ENCODE measurements around the gene EHD1.

EHD1 gene

DNA sequence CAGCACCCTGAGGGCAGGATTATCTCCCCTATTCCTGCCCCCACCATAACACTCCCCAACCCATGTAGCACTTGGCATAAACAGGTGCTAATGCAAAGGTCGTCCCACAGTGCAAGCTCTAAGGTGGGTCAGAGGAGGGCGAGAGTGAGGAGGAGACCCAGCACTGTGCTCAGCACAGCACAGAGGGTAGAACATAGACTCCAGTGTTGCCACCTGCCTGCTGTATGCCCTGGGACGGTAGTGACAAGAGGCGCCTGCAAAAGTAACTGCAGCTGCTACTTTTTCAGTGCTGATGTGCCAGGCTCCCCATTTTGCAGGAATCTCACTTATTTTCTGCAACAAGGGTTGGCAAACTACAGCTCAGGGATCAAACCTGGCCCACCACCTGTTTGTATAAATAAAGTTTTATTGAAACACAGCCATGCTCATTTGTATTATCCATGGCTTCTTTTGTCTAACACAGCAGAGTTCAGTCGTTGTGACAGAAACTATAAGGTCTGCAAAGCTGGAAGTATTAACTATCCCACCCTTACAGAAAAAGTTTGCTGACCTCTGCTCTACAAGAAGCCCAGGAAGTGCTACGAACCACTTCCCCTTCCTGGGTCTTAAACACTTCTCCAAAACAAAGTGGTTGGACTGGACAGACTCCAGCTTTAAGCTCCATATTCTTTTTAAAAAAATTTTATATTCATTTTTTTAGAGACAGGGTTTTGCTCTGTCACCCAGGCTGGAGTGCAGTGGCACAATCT lies 17.0 kb downstream of the EHD1 start:
- FAIRE-seq (no peak), DNase-seq (ENCODE audit: insufficient read length, low spot score) (no peak)

DNA sequence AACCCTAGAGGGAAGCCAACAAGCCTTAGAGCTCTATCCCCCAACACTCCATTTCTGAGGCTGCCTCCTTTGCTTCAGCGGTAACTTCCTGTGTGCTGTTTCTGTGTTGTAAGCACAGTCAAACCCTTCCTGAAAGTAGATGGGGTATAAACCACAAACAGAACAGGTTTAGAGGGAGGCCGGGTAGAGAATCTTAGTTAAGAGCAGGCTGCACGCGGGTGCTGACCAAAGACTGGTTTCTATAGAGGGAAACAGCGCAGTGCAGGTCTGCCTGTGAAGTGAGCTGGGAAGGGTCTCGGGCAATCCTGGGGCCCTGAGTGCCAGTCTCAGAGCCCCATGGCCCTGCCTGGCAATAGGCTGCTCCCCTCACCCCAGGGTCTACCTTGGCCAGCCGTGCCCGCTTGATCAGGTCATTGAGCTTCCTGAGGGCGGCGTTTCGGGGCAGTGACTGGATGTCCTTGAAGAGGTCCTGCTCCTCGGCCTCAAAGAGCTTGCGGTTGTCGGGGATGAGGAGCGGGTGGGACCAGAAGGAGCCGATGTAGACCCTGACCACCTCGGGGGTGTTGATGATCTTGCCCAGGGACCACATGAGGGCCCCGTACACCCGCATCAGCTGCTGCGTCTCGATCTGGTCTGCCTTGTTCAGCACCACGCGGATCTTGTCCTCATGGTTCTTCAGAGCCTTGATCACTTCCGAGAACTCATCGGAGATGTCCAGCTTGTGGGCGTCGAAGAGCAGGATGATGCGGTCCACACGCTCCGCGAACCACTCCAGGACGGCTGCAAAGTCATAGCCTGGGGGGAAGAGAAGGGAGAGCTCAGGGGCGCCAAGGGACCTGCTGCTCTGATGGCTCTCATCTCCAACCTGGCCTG lies 18.6 kb downstream of the EHD1 start:
- peak; percentile 91 for DNase-seq (ENCODE audit: insufficient read length, low spot score)
- peak; percentile 99 for FAIRE-seq

DNA sequence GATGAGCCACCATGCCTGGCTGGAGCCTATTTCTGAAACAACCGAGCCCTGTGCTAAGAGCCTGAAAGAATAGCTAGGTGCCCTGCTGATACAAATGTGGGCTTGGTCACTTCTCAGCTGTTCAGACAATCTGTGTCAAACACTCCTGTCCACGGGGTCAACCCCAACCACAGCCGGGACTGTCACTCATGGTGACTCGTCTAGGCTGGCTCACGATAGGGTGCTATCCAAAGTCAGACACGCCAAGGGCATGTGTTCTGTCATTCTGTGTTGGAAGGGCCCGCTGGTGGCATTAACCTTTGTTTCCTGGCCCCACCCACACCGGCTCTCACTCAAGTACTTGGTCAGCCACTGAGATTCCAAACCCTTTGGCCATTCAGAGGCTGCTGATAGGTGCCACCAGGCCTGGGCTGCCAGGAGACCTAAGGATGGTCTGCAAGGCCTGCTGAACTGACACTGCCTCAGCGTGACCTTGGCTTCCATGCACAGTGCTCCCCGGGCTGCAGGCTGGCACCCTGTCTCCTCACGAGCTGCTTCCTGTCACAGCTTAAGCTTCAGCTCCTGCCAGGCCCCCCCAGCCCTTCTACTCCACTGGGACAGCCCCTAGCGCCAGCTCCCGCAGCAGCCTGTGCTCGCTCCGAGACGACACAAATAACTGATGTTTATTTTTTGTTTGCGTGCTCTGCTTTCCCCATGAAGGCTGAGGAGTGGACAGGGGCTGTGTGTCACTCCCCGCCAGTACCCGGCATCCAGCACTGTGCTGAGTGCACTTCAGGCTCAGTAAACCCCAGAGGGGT lies 19.8 kb downstream of the EHD1 start:
- DNase-seq (ENCODE audit: insufficient read length, low spot score) = no peak

DNA sequence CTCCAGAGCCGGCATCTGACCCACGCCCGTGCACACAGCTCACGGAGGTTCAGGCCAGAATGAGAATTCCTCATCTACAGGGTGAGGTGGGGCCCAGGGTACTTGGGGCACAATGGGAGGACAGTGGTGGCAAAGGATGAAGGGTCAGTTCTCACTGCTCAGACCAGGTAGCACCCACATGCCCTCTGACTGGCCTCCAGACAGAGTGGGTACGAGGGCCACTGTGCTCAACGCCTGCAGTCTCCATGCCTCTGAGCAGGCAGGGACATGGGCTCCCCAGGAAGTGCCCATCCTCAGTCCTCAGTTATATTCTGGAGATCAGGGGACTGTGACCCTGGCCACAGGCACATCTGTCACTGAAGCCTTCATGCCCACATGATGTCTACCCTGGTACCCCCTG lies 20.9 kb downstream of the EHD1 start:
- no peak for DNase-seq (ENCODE audit: insufficient read length, low spot score)
- FAIRE-seq = no peak

More for the DNA sequence above, 19.8 kb downstream of the EHD1 start:
- FAIRE-seq = peak; percentile 11

DNA sequence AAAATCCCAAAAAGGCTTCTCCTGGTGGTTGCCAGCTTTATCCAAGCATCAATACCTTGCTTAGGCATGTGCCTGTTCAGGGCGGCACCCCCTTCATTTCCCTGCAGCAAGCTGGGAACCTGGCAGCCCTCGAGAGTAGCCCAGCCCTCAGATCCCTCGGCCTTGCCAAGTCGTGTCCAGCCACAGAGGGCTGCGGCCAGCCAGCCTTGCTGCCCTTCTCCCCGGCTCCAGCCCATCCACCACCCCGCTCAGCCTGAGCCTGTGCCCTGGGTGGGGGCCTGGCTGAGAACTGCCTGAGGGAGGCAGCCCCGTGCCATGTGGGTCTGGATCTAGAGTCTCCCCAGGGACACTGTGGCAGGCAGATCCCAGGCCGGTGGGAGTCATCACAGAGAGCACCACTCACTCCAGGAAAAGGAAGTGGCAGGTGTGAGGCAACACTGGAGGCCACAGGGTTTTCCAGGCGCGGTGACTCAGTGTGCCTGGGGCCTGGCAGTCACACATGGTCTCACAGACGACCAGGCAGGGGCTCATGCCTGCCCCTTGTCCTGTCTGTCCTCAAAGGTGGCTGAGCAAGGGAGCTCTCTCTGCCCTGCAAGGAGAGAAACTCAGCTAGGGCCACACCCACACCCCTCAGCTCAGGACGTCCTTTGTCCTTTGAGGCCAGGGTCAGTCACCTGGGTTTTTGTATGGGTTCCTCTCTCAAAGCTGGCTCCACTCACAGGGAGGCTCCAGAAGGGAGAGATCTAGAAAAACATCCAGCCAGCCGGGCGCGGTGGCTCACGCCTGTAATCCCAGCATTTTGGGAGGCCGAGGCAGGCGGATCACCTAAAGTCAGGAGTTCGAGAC lies 21.8 kb downstream of the EHD1 start:
- FAIRE-seq = no peak
- no peak for DNase-seq (ENCODE audit: insufficient read length, low spot score)

DNA sequence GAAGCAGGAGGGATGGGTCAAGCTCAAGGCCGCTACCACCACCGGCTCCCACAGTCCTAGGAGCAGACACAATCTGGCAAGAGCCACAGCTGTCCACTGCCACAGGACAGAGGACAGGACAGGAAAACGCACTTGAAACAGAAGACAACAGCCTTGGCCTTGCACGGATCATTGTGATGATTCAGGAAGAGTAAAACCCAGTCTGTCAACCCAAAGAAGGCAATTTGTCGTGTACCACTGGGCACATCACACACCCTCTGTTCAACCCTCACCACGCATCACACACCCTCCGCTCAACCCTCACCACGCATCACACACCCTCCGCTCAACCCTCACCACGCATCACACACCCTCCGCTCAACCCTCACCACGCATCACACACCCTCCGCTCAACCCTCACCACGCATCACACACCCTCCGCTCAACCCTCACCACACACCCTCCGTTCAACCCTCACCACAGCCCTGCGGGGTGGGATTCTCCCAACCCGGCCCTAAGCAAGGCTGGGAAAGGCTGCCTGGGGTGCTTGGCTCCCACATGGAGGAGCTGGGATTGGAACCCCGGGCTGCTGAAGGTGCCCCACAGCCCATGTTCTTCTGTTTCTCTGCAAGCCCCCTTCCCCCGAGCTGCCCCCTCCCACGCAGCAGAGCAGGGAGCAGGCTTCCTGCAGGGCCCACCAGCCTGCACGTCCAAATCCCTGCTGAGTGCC lies 22.7 kb downstream of the EHD1 start:
- FAIRE-seq (no peak), DNase-seq (ENCODE audit: insufficient read length, low spot score) (no peak)

DNA sequence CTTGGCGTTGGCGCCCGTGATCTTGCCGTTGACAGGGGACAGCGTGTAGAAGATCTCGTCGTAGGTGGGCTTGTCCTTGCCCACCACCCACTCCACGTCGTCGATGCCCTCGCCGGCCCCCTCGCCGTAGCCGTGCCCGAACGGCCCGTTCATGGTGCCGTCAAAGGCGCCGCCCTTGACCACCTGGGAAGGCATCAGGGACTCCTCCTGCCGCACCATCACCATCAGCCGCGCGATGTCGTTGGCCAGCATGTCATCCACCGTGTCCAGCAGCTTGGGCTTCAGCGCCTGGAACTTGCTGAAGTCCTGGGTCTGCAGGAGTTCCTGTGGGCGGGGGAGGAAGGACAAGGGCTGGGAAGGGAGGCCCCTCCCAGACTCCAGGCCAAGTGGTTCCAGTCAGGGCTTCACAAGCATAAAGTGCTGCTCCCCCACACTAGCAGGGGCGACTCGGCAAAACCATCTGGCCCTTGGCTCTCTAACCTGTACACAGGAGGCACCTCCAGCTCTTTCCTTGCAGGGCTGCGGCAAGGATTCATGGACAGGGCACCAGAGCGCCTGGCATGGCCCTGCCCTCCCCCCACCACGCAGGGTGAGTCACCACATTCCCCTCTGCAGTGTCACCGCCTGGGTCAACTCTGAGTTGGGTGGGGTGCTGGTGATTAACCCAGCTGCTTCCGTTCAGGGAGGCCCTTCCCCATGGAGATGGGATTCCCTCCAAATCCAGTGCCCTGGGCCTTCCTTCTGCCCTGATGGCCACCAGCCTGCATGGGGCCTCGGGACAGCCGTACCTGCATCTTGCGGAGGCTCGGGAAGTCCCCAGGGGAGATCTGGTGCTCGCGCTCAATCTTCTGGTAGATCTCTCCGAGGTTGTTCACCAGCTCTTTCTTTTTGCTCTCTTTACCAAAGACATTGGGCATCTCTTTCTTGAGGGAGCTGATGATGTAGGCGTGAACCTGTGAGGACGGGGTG lies 23.6 kb downstream of the EHD1 start:
- no peak for FAIRE-seq
- DNase-seq (ENCODE audit: insufficient read length, low spot score) = no peak

DNA sequence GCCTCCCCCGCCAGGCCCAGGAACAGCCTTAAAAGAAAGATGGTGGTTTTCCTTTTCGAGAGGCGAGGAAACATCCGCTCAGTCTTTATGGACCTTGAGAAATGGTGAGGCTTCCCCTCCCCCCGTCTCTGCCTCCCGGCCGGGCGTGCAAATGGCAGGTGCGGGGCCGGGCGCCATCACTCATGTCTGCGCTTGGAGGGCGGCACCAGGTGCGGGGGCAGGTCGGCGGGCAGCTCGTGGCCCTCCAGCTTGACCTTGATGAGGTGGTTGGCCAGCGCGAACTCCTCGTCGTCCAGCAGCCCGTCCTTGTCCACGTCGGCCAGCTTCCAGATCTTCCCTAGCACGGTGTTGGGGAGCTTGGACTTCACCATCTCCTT lies 24.3 kb downstream of the EHD1 start:
- DNase-seq (ENCODE audit: insufficient read length, low spot score) = no peak

DNA sequence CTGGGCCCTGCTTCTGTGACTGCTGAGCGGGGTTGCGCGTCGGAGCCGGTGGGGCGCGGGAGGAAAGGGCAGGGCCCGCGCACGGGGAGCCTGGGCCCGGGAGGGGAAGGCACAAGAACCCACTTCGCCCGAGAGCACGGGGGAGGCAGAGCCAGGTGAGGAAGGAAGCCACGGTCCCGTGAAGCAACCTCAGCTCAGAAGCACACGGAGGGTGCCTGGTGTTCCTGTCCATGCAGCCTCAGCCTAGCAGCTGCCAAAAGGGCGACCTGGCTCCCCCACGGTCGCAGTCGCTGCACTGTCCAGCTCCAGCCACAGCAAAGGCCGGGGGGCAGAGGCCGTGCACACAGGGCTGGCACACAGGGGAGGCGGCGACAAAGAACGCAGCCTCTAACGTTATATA lies 24.7 kb downstream of the EHD1 start:
- FAIRE-seq = peak; percentile 21

More for the DNA sequence above, 24.3 kb downstream of the EHD1 start:
- no peak for FAIRE-seq

DNA sequence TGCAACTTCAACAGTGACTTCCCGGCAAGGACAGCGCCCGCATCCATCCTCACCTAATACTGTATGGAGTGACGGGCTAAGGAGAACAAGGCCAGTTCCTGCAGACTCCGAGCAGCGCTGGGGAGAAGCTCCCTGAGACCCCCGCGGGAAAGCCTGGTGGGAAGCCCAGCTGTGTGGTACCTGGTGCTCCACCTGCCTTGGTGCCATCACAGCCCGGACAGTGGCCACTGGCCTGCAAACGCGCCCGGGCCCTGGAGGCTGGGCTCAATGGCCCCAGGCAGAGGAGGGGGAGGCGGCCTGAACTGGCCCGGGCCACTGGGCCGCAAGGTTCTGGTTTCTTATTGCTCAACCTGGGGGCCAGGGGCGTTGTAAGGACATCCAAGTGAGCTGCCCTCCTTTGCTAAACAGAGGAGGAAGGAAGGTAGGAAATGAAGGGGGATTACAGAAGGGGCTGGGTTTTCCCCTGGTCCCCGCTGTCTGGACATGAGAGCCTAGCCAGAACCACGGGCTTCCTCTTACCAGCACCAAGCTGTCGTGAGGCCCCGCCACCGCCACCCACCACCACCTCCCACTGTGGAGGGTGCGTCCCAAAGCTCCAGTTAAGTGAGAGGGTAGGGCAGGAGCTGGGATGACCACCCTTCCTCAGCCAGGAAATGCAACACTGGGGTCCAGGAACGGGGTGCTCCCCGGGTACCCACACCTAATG lies 25.5 kb downstream of the EHD1 start:
- DNase-seq (ENCODE audit: insufficient read length, low spot score) (no peak), FAIRE-seq (no peak)

More for the DNA sequence above, 24.7 kb downstream of the EHD1 start:
- DNase-seq (ENCODE audit: insufficient read length, low spot score) = no peak

DNA sequence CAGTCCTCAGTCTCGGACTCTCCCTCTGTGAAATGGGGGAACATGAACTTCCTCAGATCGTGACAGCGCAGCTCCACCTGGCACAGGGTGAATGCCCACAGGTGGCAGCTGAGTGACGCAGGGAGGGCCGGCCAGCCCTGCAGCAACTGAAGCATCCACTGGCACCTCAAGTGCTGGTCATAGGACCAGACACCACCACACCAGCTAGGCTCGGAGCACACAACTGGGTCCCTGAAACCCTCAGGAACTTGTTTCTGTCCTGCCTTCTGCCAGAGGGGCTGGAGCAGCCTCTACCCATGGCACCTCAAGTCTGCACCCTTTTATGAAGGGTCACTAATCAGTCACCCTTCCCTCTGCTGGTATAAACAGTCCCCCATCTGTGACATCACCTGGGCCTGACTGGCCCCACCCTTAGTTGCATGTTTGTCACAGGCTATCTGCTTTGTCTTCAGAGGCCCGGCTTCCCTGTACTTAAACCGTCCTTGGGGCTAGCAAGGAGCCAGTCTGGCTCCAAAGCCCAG lies 26.5 kb downstream of the EHD1 start:
- FAIRE-seq (peak; percentile 62), DNase-seq (ENCODE audit: insufficient read length, low spot score) (no peak)

DNA sequence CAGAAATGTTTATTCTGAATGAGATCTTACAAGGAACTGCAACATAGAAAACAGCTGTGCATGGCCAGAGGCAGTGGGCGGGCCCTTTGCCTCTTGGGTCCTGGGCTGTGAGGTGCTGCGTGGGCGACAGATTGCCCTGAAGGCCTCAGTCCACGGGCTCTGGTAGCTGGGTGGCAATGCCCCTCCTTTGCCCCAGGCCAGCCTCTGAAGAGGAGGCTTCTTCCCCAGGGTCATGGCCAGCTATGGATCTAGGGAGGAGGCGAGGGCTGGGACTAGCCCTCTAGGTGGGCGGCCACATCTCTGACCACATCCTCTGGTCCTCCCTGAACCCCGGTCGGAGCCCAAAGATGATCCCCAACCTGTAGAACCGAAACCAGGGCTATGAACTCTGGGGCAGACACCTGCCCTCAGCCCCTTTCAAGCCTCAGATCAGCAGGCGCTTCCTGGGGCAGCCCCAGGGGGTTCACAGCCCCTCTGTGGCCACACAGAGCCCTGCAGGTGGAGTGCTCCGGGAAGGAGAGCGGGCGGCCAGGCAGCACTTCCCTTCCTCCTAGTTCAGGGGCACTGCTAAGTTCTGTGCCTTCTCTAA lies 27.3 kb downstream of the EHD1 start:
- peak; percentile 96 for FAIRE-seq
- DNase-seq (ENCODE audit: insufficient read length, low spot score) = peak; percentile 87

DNA sequence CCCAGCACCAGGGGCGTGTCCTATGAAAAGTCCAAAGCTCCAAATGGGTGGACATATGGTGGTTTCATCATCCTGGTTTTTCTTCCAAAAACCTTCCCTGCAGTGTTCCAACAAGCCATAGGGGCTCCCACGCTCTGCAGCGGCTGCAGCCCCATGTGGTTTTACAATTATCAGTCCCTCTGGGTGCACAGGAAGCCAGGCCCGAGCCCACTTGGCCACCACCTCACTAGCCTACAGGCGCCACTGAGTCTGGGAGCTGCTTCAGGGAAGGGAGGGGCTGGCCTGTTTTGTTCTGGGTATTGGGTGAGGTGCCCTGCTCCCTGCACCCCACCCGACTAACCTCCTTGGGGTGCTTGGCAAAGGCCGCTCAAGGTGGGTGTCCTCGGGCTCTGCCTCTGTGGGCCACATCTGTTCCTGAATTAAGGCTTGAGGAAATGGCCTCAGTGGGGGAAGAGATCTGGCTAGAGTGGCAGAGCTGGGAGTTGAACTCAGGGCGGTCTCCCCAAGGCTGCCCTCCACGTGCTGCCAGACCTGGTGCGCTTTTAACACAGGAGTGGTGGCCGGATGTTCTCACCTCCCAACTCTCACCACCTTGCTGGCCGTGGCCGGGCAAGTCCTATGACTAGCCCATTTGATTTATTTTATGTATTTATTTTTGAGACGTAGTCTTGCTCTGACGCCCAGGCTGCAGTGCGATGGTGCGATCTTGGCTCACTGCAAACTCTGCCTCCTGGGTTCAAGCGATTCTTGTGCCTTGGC lies 28.6 kb downstream of the EHD1 start:
- DNase-seq (ENCODE audit: insufficient read length, low spot score) = no peak
- no peak for FAIRE-seq

DNA sequence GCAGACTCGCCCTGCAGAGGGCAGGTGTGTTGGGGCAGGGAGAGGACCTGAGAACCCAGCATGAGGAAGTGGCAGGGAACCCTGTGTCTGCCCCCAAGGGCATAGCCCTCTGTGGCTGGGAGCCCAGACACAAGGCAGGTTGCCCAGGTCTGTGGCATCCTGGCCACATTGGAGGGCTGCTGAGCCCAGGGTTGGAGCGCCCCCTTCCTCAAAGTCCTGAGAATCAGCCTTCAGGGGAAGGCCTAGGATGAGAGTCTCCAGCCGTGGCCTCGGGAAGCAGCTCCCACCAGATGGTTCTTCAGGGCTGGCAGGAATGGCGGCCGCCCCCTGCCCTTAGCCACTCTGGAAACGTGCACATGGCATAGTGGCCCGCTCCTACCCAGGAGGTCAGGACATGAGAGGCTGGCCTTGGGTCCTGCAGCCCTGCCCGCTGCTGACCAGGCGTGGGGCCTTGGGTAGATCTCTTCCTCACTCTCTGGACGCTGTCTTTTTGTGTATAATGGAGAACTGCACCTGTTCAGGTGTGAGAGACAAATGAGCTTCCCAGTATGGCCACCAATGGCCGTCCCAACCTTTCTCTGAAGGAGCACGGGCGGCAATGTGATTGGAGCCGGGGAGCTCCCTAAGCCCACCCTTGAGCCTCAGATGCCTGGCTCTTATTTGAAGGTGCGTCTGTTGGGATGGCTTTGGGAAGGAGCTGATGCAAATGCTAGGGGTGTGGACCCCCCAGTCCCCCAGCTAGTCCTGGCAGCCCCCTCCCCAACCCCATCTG lies 29.4 kb downstream of the EHD1 start:
- no peak for DNase-seq (ENCODE audit: insufficient read length, low spot score)
- no peak for FAIRE-seq

DNA sequence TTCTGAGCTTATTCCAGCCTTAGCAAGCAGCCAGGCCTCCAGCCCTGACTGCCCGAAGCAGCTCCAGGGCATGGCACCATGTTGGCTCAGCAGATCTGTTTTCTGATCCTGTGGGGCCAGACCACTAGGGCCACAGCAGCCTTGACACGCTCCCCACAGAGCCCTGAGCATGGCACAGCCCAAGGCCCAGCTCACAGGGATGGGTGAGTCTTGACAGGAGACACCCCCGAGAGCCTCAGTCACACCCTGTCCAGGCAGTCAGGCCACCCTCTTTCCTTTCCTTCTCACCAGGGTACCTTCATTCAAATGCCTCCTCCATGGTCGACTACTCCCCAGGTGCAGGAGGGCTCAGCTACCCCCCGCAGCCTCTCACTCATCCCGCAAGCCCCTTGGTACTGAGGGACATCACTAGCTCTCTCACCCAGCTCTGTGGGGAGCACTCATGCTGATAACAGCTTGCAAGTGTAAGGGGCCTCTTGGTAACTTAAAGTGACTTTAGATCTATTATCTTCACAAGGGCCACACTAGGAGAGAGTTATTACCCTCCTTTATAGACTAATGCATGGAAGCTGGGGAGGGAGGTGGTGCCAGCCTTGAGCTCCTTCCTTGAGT lies 30.1 kb downstream of the EHD1 start:
- FAIRE-seq = peak; percentile 72
- DNase-seq (ENCODE audit: insufficient read length, low spot score) = no peak
